Activated CD4-positive, alpha-beta T cell treated with anti-CD3 and anti-CD28 coated beads, Interleukin-2, amount 50 U/mL, for 48 hours (primary cell): ENCODE measurements around the gene HYAL2.
A peak's percentile ranks its signal among the peaks of the same experiment; 100 is the strongest.

Experiments used
- DNase-seq, 2 experiments: peaks; one replicate each; pipeline ENCODE4 v3.0.0-alpha.2; 2020

HYAL2 gene

DNA sequence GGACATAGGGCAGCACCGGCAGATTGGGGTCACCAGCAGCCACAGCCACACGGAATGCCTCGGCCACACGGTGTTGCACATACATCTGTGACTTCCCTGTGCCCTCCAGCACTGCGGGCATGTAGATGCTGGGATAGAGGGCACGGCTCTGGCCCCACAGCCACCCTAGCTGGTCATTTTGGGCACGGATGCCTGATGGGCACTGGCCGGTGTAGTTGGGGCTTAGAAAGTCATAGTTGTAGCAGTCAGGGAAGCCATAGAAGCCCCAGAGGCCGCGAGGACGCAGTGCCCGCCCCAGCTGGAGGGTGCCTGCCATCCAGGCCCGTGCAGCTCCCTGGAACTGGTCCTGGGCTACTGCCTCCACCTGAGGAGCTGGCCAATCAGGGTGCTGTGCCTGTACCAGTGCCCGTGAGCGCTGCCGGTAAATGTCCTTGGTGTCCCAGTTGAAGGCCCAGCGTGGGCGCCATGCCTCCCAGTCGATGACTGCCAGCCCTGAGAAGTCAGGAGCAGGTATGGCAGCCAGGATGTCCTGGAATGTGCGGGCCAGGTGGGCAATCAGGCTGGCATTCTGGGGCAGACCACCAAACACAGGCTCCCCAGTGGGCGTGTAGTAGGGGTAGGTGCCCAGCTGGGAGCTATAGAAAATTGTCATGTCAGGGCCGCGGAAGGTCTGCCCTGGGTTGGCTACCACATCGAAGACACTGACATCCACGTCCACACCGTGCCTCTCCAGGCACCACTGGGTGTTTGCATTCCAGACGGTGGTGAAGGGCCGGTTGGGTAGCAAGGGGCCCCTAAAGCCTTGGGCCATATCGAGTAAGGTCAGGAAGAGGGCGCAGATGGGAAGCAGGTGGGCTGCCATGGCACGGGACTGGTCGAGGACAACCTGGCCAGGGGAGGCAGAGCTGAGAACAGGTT, 20.2 kb downstream of the HYAL2 start:
- no peak for DNase-seq

DNA sequence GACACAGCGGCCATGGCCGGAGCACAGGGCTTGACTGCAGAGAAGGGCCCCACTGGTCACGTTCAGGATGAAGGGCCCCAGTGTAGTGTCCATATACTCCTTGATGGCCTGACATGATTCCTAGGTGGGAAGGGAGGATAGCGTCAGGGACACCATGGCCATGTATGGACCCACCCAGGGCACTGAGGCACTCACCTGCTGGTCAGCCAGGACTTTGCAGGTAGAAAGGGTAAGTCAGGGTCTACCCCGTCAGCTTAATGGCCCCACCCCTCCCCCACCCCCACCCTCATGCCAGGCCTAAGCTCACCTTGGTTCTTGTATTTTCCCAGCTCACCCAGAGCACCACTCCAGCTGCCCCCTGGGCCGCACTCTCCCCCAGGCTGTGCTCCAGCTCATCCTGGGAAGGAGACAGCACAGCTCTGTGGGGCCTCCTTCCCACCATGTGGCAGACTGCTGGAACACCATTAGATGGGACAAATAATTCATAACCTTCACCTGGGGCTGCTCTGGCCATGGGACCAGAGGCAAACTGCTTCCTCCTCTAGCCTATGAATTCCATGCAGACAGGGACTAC, 21.8 kb downstream of the HYAL2 start:
- no peak for DNase-seq

DNA sequence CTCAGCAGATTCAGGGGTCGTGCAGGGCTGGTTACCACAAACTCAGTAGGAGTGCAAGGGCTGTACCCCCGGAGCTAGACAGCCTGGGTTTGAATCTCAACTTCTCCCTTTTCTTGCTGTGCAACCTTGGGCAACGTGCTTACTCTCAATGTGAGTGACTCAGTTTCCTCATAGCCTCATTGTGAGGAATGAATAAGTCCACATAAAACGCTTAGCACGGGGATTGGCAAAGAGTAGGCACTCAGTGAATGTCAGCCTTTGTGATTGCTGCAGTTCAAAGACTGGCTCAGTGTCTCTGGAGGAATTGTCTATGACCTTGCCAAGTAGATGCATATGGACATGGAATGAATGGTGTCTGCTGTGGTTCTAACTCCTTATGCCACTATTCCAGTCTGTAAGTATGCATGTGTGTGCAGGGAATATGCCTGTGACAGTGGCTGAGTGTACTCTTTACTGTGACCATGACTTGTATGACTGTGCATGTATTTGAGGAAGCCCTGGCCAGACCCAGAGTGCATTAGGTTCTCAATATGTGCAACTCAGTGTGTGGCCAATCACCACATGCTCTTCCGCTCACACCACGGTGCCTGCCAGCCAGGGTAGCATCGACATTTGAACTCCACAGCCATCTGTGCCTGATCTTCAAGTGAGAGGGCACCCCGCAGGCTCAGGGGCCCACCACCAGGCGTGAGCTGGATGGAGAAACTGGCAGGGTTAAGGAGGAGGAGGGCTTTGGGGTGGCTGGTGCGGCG, 22.4 kb downstream of the HYAL2 start:
- no peak for DNase-seq

DNA sequence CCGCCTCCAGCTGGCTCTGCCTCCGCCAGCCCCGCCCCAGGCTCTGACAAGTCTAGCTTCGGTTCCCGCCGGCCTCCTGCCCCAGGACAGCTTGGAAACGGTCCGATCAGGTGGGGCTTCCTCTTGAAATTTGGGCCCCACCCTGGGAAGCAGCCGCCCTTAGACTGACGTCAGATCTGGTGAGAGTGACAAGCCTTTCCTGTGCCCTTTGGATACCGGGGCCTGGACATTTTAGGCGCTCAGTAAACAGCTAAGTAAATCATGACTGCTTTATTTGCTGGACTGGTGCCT, 23.0 kb downstream of the HYAL2 start:
- no peak for DNase-seq

DNA sequence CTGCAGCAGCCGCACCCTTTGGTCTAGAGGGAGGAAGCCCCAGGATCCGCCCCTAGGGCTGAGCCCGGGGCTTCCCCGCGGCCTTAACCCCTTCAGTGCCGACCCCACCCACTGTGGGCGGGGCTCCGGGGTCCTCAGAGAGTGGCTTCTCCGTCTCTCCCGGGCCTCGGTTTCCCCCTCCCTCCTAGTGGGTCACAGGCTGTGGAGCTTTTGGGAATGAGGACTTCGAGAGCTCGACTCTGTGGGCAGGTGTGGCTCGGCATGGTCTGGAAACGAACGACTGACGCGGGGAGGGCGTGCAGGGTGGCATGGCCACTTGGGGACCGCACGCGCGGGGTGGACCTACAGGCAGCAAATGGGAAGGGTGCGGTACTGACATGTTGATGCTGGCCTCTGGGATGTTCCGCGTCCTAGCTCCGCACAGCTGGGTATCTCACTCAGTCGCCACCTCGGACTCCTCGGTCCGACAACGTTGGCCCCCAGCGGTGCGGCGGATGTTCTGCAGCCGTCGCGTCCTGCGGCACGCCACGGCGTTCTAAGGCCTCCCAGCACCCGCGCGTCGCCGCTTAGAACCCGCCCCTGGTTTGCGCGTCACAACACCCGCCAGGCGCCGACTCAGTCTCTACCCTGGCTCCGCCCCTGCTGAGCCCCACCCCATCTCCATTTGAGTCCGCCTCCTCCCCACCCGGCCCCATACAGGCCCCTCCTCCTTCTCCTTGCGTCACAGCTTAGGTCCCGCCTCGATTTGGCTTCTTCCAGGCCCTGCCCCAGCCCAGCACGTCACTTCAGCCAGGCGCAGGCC, 23.5 kb downstream of the HYAL2 start, which contains the start of the genes HYAL3 and NAA80:
Gene HYAL3, minus strand, starts transcription at position 570 of the 802 bp plus-strand sequence. CDS start 3,803 bp downstream, outside the sequence.
Gene NAA80, minus strand, starts transcription at position 570 of the 802 bp plus-strand sequence. CDS start 1,942 bp downstream, outside the sequence.
- DNase-seq = peak; percentile 100

DNA sequence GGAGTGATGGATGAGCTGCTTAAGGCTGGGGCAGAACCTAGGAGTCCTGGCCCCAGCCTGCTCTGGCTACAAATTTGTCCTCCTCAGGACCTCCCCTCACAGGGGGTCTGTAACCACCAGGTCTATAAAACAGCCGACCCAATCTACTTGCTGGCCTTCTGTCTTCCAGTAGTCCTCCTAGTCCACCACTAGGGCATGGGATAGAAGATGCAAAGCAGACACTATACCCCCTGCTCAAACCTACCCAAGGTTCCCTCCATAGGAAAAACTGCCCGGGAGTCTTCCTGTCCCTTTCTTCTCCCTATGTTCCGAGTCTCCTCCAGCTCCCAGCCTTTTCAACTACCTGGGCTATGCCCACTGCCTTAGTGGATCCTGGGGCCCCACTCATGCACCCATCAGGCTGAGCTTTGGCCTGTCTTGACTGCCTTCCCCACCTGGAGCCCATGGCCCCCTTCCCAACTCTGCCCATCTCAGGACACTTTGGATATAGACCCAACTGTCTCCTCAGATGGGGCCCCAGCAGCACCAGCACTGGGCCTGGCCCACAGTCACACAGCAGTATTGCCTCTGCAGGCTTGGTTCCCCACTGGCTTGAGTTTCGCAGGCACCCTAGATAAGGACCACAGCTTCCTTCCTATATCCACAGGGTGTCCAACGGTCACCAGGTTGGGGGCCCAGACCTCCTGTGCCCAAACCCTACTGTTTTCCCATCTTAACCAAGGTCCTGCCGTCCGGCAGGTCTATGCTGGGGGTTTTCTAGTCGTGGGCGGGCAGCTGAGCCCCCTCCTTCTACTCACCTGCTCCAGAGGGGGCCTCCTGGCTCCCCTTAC, 24.4 kb downstream of the HYAL2 start:
- no peak for DNase-seq

DNA sequence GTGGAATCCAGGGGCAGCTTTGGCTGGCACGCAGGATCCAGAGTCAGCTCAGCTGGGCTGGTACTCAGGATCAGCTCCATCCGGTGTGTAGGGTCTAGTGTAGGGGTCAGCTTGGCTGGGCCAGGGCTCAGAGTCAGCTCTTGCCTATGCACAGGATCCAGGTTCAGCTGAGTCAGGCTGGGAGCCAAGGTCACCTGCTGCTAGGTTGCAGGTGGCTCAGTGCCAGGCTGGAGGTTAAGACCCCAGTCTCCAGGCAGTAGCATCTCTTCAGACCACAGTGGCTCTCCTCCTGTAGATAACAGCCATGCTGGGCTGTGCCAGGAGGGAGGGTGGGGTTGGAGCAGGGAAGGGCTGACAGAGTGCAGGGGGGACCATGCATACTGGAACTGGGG, 25.2 kb downstream of the HYAL2 start:
- DNase-seq = no peak

DNA sequence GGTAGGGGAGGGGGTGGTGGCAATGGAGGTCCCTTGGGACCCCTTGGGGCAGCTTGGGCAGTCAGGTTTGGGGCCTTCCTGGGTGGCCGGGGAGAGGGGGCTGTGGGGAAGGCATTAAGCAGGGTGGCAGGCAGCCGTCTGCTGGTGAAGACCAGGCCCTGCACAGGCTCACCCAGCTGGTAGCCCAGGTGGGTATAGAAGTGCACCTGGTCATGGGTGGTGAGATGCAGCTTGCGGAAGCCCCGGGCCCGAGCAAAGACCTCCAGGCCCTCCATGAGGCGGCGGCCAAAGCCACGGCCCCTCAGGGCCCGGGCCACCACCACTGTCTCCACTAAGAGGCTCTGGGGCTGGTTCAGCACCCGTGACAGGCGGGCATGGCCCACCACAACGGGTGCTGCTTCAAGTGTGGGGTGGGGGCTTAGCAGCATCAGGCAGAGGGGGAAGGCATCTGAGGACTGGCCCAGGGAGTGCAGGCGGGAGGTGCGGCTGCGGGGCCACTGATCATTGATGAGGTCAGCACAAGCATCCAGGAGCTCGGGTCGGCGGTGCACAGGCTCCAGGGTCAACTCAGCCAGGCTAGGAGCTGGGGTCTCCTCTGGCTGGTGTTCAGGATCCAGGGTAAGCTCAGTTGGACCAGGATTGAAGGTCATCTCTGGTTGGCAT, 25.7 kb downstream of the HYAL2 start:
- DNase-seq = no peak

DNA sequence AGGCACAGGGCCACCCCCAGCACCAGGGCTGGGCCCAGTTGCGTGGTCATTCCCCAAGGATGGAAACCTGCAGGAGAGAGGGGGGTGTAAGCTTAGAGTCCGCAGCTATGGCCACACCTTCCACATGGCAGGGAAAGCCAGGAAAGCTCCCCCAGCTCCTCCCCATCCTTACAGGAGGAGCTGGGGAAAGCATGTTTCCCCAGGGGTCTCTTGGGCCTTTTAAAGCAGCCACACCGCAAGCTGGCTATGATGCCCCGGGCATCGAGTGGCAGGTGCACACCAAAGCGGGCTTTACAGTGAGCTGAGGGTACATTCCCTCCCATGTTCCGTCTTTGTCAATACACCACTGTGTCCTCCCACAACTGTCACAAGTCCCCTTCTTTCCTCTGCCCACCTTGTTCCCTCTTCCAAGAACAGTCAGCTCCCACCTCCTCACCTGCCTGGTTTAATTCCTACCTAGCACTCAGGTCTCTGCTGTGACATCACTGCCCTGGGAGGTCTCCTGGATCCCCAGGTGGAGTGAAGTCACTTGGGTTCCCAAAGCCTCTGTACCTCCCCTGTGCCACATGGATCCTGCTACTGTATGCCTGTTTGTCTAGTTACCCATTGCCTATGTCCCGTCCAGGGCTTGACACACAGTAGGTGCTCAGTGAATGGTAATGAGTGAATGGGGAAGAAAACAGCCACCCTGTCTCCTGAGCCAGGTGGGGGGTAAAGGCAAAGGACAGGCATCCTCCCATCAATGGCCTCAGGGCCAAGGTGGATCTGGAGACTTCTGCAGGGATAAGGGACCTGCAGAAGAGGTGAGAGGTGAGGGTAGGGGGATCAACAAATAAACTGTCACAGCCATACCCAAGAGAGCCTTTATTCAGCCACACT, 26.8 kb downstream of the HYAL2 start:
- DNase-seq = no peak

DNA sequence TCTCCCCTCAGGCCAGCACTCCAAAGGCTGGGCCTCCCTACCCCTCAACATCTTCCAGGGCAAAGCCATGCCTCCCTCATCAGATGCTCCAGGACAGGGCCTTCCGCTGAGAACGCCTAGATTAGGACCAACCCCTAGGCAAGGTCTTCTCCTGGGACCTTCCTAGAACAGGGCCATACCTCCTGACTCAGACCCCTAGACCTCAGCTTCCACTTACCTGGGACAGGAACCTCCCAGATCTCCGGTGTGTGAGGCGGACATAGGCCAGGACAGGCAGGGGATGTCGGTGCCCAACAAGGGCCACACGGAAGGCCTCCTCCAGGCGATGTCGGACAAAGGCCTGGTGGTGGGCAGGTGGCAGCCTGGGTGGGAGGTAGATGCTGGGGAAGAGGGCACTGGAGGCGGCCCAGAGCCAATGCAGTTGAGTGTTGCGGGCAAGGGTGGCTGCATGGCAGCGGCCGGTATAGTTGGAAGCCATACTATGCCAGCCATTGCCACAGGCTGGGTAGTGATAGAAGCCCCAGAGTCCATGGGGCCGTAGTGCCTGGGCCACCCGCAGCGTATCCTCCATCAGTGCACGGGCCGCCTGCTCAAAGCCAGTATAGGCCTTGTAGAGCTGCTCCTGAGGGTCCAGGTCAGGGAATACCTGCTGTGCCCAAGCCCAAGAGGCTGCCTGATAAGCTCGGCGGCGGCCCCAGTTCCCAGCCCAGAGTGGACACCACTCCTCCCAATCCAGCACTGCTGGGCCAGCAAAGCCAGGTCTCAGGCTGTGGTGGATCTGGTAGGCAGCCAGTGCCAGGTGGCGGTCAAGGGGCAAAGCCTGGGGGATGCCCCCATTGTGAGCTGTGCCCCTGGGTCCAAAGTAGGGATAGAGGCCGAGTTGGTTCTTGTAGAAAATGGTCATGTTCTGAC, 27.8 kb downstream of the HYAL2 start:
- no peak for DNase-seq

DNA sequence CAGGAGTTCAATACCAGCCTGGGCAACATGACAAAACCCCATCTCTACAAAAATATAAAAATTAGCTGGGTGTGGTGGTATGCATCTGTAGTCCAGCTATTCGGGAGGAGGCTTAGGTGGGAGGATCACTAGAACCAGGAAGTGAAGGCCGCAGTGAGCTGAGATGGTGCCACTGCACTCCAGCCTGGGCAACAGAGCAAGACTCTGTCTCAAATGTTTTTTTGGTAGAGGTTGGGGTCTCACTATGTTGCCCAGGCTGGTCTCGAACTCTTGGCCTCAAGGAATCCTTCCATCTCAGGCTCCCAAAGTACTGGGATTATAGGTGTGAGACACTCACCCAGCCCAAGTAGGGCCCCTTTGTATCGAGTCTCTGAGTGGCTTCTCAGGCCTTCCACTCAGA, 28.5 kb downstream of the HYAL2 start:
- no peak for DNase-seq

DNA sequence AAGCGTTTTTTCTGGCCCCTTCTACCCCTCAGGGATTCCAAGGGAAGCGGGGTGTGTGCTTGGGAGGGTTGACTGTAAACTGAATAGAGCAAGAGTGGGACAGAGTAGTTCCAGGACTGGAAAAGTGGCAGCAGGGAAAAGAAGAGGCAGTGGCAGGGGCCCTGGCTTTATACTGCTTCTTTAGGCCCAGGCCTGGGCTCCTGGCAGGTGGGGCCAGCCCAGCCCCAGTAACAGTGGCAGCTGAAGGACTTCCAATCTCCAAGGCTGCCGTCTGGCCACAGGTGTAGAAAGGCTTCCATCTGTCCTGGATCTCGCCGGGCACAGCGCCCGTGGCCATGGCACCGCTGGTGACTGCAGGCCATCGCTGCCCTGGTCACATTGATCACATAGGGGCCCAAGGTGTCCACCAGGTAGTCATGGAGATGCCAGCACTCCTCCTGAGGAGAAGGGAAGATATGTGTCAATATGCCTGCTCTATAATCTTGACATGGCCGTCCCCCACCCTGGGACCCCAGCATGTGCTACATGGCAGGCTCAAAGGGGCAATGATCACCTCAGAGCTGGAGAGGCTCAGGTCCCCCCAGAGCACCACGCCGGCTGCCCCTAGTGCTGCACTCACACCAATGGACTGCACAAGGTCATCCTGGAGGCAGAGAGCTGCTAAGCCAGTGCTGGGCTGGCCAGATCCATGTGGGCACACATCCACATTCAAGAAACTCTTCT, 29.3 kb downstream of the HYAL2 start:
- no peak for DNase-seq

DNA sequence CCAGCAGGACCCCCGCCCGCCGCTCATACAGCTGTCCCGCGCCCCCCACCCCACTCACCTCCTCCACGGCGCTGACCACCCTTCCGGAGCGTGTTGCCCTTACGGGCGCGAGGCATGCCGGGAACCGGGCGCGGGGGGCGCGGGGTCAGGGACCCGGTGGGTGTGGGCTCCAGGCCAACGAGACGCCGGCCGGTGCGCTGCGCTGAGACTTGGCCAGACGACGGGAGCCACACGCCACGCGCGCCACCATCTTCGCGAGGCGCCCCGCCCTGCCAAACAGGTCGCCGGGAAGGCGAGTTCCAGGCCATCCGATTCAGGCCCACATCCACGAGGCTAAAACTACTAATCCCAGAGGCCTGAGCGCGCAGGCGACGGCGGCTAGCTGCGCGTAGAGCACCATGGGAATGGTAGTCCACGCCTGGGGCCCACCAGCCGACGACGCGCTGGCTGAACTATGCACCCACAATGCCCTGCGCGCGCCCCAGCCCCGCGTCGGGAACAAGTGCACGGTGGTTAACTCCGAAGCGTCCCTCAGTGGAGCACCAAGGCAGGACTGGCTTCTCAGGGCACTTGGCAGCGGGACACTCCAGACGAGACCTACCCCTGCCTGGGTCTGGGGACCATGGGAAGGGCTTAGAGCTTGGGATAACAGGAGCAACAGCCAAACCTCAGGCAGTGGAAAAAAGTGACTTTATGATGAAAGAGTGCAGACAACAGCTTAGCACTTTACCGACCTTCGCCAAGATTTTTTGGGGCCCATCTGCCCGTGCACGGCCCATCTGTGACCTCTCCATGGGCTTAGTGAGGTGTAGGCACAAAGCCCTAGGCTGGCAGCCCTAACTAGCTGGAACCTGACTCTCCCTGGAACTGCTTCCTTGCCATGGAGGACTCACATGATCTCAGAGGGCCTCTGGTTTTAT, 30.1 kb downstream of the HYAL2 start, which contains the start of gene IFRD2:
Gene IFRD2, minus strand, starts transcription at position 271 of the 920 bp plus-strand sequence. Its CDS starts 155 bp downstream, at position 116.
- DNase-seq = peak; percentile 94 to 96

DNA sequence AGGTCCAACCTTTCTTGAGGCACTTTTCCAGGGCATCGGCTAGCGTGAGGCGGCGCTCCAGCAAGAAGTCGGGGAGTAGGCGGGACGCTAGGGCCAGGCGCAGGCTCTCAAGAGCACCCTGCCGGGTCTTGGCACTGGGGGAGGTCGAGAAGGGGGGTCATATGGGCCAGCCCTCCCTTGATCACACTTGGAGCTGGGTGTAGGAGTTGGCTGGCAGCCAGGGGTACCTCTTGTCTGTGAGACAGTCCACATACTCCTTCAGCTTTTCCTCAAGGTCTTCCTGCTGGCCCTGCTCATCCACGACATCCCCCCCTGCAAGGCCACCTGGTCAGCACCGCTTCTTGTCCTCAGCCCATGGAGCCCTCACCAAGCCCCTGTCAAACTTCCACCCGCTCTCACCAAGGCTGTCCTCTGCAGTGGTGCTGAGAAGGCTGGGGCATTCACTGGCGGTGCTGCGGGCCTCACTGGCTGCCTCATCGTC, 32.3 kb downstream of the HYAL2 start:
- no peak for DNase-seq

DNA sequence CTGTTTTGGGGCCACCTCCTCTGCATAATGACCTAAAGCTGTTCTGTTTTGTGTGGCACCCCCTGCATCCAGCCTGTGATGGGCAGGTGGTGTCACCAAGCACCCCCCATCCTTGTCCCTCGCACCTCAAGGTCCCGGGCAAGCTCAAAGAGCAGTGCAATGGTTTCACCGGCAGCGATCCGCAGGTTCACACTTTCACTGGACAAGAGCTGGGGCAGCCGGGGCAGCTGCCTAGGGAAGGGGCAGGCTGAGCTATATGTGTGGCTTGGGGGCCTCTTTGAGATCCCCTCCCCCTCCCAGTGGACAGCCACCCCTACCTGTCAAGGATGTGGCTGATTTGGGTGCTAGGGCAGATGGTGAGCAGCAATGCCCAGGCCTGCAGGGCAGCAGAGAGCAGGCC, 33.4 kb downstream of the HYAL2 start:
- DNase-seq = no peak

DNA sequence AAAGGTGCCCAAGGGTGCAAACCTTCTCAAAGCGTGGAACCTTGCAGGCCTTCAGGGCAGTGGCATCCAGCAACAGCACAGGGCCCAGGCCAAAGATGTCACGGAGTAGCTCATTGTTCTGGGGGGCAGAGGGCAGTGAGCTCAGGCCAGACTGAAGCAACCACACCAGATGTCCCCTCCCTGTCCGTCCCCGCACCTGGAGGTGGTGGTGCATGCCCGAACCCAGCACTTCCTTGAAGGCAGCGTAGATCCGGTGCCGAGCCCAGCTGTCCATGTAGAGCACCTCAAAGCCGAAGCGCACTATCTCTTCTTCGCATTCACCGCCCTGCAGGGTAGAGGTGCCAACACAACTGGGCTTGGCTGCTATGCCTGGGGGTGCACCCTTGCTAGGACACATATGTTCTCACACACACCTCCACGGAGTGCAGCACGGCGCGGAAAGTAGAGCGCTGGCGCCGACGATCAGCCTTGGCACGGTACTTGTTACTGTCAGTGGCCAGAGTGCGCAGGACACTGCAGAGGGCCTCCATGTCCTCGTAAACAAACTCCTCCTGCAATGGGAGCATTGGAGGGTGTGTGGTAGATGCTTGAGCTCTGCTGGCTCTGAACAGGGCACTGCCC, 34.0 kb downstream of the HYAL2 start:
- DNase-seq = no peak

DNA sequence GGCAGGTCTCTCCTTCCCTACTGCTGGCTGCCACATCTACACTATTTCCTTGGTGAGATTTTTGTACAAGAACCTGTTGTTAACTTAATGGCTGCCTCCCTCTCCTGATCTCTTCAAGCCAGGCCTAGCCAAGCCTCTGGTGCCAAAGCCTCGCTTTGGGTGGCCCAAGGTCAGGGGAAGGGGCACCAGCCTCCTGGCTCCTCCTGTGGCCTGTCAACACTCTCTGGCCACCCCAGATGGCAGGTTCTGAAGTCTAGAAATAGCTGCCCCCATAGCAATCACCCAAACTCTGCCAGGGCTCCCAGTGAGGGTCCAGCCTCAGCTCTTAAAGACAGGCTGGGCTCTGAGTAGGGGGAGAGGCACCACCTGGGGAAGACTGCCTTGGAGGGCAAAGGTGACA, 35.3 kb downstream of the HYAL2 start:
- no peak for DNase-seq
